K562 (cell line): ENCODE results near the gene SLC22A23. TPM values are rescaled to one million over a fixed set of nuclear protein-coding genes. Genes with fewer than 3 reads are reported as not detected.

ENCODE experiments used
- ATF1 ChIP-seq, 2 experiments: fragments of 450-650 bp in 1 of 2; IDR thresholded peaks; 2 replicates each; pipeline ENCODE4 v1.6.1; 2016; ENCODE audit warnings: missing compliant biosample characterization in 1 of 2, missing genetic modification characterization in 1 of 2
- CAMTA2 ChIP-seq: fragments of 250-450 bp; sonication (Bioruptor Pico); conservative IDR thresholded peaks from 2 replicates; pipeline ENCODE4 v1.5.1; 2022
- CBX3 ChIP-seq, 2 experiments: IDR thresholded peaks; 1 replicate in 1 of 2; 2 replicates in 1 of 2; pipeline ENCODE4 v1.6.1; 2012; ENCODE audit warnings: inconsistent platforms in 2 of 2, low read length in 2 of 2, borderline replicate concordance in 1 of 2, control low read depth in 1 of 2
- FOXK2 ChIP-seq, 2 experiments: fragments of 450-650 bp; IDR thresholded peaks in 1 of 2; conservative IDR thresholded peaks in 1 of 2; 2 replicates each; pipeline ENCODE4 v1.6.1; 2016; ENCODE audit warnings: low read depth in 2 of 2, mild to moderate bottlenecking in 1 of 2
- KLF6 ChIP-seq: fragments of 250-450 bp; sonication (Bioruptor Pico); IDR thresholded peaks from 2 replicates; pipeline ENCODE4 v1.4.0; 2020; ENCODE audit warnings: mild to moderate bottlenecking, moderate library complexity, borderline replicate concordance
- MTA3 ChIP-seq: fragments of 450-650 bp; formaldehyde crosslinking; IDR thresholded peaks from 2 replicates; pipeline ENCODE4 v1.6.1; 2017; ENCODE audit warnings: mild to moderate bottlenecking, borderline replicate concordance
- SPI1 ChIP-seq: IDR thresholded peaks from 2 replicates; pipeline ENCODE4 v1.6.1; 2011; ENCODE audit warnings: low read depth, low read length, control low read depth, borderline replicate concordance
- TBP ChIP-seq: optimal IDR thresholded peaks from 2 replicates; pipeline ENCODE3; 2011; ENCODE audit warnings: low read depth, low read length, improper control_type of control experiment
- TOE1 ChIP-seq, 2 experiments: fragments of 450-650 bp in 1 of 2; sonication (generic) in 1 of 2; formaldehyde crosslinking in 1 of 2; IDR thresholded peaks; 2 replicates each; pipeline versions ENCODE4 v1.7.1 to v1.8.0; 2016 to 2022; ENCODE audit warnings: borderline replicate concordance in 2 of 2, mild to moderate bottlenecking in 2 of 2, antibody characterized with exemption in 1 of 2, inconsistent platforms in 1 of 2, low read depth in 1 of 2, missing genetic modification reagents in 1 of 2, moderate library complexity in 1 of 2
- ZBTB1 ChIP-seq: sonication (generic); formaldehyde crosslinking; IDR thresholded peaks from 2 replicates; pipeline ENCODE4 v1.8.1; 2023; ENCODE audit warnings: missing genetic modification reagents, low read depth, mild to moderate bottlenecking, borderline replicate concordance
- polyA plus RNA-seq, 8 experiments: library from polyadenylated mRNA; depleted of rRNA in 4 of 8; stranded (reverse) in 5 of 8; unstranded in 3 of 8; fragments of >200 nt; fragmentation: Nextera tagmentation in 2 of 8; fragmentation: Illumina TruSeq in 1 of 8; extraction: Ambion mirVana in 2 of 8; extraction: Trizol in 1 of 8; gene quantifications; 2 replicates each; pipeline versions ENCODE4 v1.2.1 to v1.2.3, GENCODE V29; 2011 to 2014; ENCODE audit warnings: inconsistent platforms in 1 of 8, missing spikeins in 1 of 8
- total RNA-seq, 7 experiments: library from RNA; depleted of rRNA in 6 of 7; stranded (reverse); fragments of >200 nt in 6 of 7; fragmentation: Illumina TruSeq in 2 of 7; extraction: Trizol in 2 of 7; gene quantifications; 2 replicates each; pipeline versions ENCODE4 v1.2.1 to v1.2.3, GENCODE V29; 2011 to 2021; ENCODE audit warnings: low replicate concordance in 1 of 7
- TF ChIP-seq, protein P1 (sequence below): conservative IDR thresholded peaks from 2 replicates; pipeline ENCODE4 v1.6.1; 2011; ENCODE audit warnings: low read depth, mild to moderate bottlenecking, low read length; ENCODE audit not compliant: control insufficient read depth
- TF ChIP-seq, protein P2 (sequence below): sonication (generic); formaldehyde crosslinking; IDR thresholded peaks from 2 replicates; pipeline ENCODE4 v1.8.0; 2022; ENCODE audit warnings: mild to moderate bottlenecking, missing genetic modification reagents, borderline replicate concordance
- TF ChIP-seq, protein P3 (sequence below): fragments of 450-650 bp; IDR thresholded peaks from 2 replicates; pipeline ENCODE4 v1.7.1; 2018; ENCODE audit warnings: mild to moderate bottlenecking, low read depth; ENCODE audit not compliant: partially characterized antibody
- TF ChIP-seq, protein P4 (sequence below): fragments of 250-450 bp; sonication (Bioruptor Pico); IDR thresholded peaks from 2 replicates; pipeline ENCODE4 v1.4.0; 2020
- TF ChIP-seq, protein P5 (sequence below): fragments of 450-650 bp; IDR thresholded peaks from 2 replicates; pipeline ENCODE4 v1.6.1; 2016

The SLC22A23 gene
- total and polyA plus RNA-seq, 9 of the 15 experiments (the other 6 are each of a cell fraction or from before 2014, with no cell fraction given), result 0.30 to 8.7 (median 2.5) TPM

DNA sequence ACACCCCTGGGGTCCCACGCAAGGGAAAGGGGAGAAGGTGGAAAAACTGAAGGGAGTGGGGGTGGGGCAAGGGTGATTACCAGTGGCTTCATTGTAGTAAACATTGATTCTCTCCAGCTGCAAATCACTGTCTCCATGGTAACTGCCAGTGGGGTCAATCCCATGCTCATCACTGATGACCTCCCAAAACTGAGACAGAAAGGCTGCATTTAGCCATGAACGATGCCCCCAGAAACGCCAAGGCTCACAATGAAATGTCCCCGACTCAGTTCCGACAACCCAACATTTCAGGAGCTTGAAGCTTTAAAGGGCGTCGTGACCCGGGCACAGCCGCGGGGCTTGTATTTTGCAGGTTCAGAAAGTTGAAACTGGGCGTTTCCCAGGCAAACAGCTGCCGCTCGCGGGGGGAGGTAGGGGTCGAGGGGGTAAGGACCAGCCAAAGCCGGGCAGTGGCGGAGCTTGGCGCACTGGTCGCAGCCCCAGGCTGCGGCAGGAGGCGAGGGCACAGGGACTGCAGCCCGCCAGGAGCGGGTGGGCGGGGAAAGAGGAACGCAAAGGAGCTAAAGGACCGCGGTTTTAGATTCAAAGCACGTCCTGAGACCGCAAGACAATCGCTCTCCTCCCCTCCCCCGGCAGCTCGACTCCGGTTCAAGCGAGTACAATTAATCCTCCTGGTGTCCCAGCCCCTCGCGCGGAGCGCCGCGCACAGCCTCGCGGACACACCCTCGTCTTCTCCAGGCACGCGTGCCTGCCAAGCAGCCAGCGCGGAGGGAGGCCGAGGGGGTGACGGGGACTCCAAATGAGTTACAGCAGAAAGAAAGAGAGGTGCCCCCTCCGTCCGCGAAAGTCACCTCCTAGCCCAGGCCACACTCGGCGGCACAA lies 230.1 kb downstream of the SLC22A23 start (continued):
- TF ChIP-seq CBX3 (IDR thresholded peaks at IDR 0.05; ENCODE audit: borderline replicate concordance in 1 of 2, low read length in 2 of 2), result peak in 1 of 2 experiments; percentile 56; a peak in 1 of 3 replicates
- TF ChIP-seq, protein P1, sequence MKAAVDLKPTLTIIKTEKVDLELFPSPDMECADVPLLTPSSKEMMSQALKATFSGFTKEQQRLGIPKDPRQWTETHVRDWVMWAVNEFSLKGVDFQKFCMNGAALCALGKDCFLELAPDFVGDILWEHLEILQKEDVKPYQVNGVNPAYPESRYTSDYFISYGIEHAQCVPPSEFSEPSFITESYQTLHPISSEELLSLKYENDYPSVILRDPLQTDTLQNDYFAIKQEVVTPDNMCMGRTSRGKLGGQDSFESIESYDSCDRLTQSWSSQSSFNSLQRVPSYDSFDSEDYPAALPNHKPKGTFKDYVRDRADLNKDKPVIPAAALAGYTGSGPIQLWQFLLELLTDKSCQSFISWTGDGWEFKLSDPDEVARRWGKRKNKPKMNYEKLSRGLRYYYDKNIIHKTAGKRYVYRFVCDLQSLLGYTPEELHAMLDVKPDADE, result 0 out of 2 replicates have a peak, but pooled peaks have one; percentile 16
- 0 out of 2 replicates have a peak, but pooled peaks have one; percentile 41 for TF ChIP-seq MTA3
- TF ChIP-seq ATF1 (CRISPR knock-in tag; IDR thresholded peaks at IDR 0.05), result no peak
- peak; percentile 27; the same call in 1 of the 2 replicates for TF ChIP-seq ATF1 (tag; IDR thresholded peaks at IDR 0.05)
- TF ChIP-seq, protein P2, sequence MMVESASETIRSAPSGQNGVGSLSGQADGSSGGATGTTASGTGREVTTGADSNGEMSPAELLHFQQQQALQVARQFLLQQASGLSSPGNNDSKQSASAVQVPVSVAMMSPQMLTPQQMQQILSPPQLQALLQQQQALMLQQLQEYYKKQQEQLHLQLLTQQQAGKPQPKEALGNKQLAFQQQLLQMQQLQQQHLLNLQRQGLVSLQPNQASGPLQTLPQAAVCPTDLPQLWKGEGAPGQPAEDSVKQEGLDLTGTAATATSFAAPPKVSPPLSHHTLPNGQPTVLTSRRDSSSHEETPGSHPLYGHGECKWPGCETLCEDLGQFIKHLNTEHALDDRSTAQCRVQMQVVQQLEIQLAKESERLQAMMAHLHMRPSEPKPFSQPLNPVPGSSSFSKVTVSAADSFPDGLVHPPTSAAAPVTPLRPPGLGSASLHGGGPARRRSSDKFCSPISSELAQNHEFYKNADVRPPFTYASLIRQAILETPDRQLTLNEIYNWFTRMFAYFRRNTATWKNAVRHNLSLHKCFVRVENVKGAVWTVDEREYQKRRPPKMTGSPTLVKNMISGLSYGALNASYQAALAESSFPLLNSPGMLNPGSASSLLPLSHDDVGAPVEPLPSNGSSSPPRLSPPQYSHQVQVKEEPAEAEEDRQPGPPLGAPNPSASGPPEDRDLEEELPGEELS, result no peak
- TF ChIP-seq, protein P3, sequence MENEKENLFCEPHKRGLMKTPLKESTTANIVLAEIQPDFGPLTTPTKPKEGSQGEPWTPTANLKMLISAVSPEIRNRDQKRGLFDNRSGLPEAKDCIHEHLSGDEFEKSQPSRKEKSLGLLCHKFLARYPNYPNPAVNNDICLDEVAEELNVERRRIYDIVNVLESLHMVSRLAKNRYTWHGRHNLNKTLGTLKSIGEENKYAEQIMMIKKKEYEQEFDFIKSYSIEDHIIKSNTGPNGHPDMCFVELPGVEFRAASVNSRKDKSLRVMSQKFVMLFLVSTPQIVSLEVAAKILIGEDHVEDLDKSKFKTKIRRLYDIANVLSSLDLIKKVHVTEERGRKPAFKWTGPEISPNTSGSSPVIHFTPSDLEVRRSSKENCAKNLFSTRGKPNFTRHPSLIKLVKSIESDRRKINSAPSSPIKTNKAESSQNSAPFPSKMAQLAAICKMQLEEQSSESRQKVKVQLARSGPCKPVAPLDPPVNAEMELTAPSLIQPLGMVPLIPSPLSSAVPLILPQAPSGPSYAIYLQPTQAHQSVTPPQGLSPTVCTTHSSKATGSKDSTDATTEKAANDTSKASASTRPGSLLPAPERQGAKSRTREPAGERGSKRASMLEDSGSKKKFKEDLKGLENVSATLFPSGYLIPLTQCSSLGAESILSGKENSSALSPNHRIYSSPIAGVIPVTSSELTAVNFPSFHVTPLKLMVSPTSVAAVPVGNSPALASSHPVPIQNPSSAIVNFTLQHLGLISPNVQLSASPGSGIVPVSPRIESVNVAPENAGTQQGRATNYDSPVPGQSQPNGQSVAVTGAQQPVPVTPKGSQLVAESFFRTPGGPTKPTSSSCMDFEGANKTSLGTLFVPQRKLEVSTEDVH, result no peak
- TF ChIP-seq TBP, result no peak
- TF ChIP-seq ZBTB1, result 0 out of 2 replicates have a peak, but pooled peaks have one; percentile 45
- no peak for TF ChIP-seq CAMTA2 (CRISPR knock-in tag)
- TF ChIP-seq, protein P4, sequence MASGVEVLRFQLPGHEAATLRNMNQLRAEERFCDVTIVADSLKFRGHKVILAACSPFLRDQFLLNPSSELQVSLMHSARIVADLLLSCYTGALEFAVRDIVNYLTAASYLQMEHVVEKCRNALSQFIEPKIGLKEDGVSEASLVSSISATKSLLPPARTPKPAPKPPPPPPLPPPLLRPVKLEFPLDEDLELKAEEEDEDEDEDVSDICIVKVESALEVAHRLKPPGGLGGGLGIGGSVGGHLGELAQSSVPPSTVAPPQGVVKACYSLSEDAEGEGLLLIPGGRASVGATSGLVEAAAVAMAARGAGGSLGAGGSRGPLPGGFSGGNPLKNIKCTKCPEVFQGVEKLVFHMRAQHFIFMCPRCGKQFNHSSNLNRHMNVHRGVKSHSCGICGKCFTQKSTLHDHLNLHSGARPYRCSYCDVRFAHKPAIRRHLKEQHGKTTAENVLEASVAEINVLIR (CRISPR knock-in tag), result no peak
- TF ChIP-seq KLF6, result no peak
- TF ChIP-seq TOE1 (IDR thresholded peaks at IDR 0.05; ENCODE audit: borderline replicate concordance), result no peak
- peak; percentile 36; the same call in 1 of the 2 replicates for TF ChIP-seq TOE1 (CRISPR knock-in tag; IDR thresholded peaks at IDR 0.05; ENCODE audit: borderline replicate concordance, low read depth)
- TF ChIP-seq SPI1, result peak; percentile 60; the same call in 1 of the 2 replicates
- TF ChIP-seq FOXK2 (conservative IDR thresholded peaks at IDR 0.05 in 1 of 2, IDR thresholded peaks at IDR 0.05 in 1 of 2; ENCODE audit: low read depth in 2 of 2), result no peak
- TF ChIP-seq, protein P5, sequence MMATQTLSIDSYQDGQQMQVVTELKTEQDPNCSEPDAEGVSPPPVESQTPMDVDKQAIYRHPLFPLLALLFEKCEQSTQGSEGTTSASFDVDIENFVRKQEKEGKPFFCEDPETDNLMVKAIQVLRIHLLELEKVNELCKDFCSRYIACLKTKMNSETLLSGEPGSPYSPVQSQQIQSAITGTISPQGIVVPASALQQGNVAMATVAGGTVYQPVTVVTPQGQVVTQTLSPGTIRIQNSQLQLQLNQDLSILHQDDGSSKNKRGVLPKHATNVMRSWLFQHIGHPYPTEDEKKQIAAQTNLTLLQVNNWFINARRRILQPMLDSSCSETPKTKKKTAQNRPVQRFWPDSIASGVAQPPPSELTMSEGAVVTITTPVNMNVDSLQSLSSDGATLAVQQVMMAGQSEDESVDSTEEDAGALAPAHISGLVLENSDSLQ, result no peak
